GM08714 (cell line): Measurements from ENCODE around the gene SPEM1.

Experiments
- H3K4me3 ChIP-seq: fragments of 200-500 bp; sonication (Bioruptor generic); 2 replicates; pipeline ENCODE4 v1.5.1; 2014; ENCODE audit warnings: mild to moderate bottlenecking, low read length, inconsistent platforms
- ZNF274 ChIP-seq: IDR thresholded peaks from 2 replicates; pipeline ENCODE4 v1.6.1; 2012; ENCODE audit warnings: mild to moderate bottlenecking, low read depth, low read length

The SPEM1 gene

GRCh38 chr17:7419819-7420610 is at the start of gene SPEM1:
SPEM1 (plus strand) TSS chr17:7420324; CDS start chr17:7420385, 61 bp downstream.
- no peak for TF ChIP-seq ZNF274
- no peak within 1 kb of the TSS for H3K4me3 ChIP-seq

- H3K4me3 ChIP-seq = no peak overlapping the region
Measured at GRCh38 chr17:7370853-7371252, 49.3 kb upstream of the SPEM1 start.

GRCh38 chr17:7374353-7374752 is 45.8 kb upstream of the SPEM1 start:
- H3K4me3 ChIP-seq = no peak overlapping the region
- TF ChIP-seq ZNF274 = no peak

More at GRCh38 chr17:7370853-7371252, 49.3 kb upstream of the SPEM1 start:
- TF ChIP-seq ZNF274 = no peak

- TF ChIP-seq ZNF274 = no peak
- no peak overlapping the region for H3K4me3 ChIP-seq
Measured at GRCh38 chr17:7379134-7379533, 41.0 kb upstream of the SPEM1 start.

- no peak overlapping the region for H3K4me3 ChIP-seq
Measured at GRCh38 chr17:7380321-7380720, 39.8 kb upstream of the SPEM1 start.

GRCh38 chr17:7380855-7381683 is 39.1 kb upstream of the SPEM1 start, which contains the start of gene TNK1:
TNK1 (plus strand) TSS chr17:7381089; CDS start chr17:7382927, 1,838 bp downstream.
- TF ChIP-seq ZNF274 = no peak
- H3K4me3 ChIP-seq = no peak within 1 kb of the TSS

More at GRCh38 chr17:7380321-7380720, 39.8 kb upstream of the SPEM1 start:
- no peak for TF ChIP-seq ZNF274

GRCh38 chr17:7382901-7383300 is 37.2 kb upstream of the SPEM1 start:
- no peak overlapping the region for H3K4me3 ChIP-seq
- TF ChIP-seq ZNF274 = no peak

GRCh38 chr17:7383371-7383741 is 36.8 kb upstream of the SPEM1 start:
- H3K4me3 ChIP-seq = no peak overlapping the region
- TF ChIP-seq ZNF274 = no peak

- TF ChIP-seq ZNF274 = no peak
- H3K4me3 ChIP-seq = peak overlapping the region; percentile 44; the same call in 1 of the 2 replicates
Measured at GRCh38 chr17:7383742-7384488, 36.2 kb upstream of the SPEM1 start.

- peak overlapping the region; percentile 44; the same call in 1 of the 2 replicates for H3K4me3 ChIP-seq
- no peak for TF ChIP-seq ZNF274
Measured at GRCh38 chr17:7384489-7385081, 35.5 kb upstream of the SPEM1 start.

- no peak for TF ChIP-seq ZNF274
- H3K4me3 ChIP-seq = no peak overlapping the region
Measured at GRCh38 chr17:7388856-7389255, 31.3 kb upstream of the SPEM1 start.

GRCh38 chr17:7389924-7390910 is 29.9 kb upstream of the SPEM1 start:
- H3K4me3 ChIP-seq = no peak overlapping the region
- no peak for TF ChIP-seq ZNF274

- no peak for TF ChIP-seq ZNF274
- H3K4me3 ChIP-seq = no peak overlapping the region
Measured at GRCh38 chr17:7391307-7391706, 28.8 kb upstream of the SPEM1 start.
